GM18868 (cell line): ENCODE measurements around the gene VAPA.

Experiments used
- ATAC-seq: cut with Tn5 transposase; IDR thresholded peaks from one replicate; pipeline ENCODE4 v1.9.1; 2021; ENCODE audit warnings: mild to moderate bottlenecking, moderate library complexity; ENCODE audit not compliant: unreplicated experiment

The VAPA gene

DNA sequence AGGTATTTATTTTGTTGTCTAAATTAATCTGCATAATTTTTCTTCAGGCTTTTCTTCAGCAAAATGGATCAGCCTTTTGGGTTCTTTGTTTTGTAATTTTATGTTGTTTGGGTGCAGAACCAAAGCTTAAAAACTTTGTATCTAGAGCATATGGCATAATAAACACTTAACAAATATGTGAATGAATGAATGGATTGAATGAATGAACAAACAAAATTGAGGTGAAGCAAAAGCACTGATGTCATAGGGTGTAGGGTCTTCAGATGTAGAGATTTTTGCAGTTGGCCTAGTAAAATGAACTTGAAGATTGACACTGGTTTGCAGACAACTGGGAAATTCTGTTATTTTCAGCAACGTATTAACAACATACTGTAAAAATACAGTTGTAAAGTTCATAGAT lies 17.3 kb downstream of the VAPA start:
- no peak for ATAC-seq

DNA sequence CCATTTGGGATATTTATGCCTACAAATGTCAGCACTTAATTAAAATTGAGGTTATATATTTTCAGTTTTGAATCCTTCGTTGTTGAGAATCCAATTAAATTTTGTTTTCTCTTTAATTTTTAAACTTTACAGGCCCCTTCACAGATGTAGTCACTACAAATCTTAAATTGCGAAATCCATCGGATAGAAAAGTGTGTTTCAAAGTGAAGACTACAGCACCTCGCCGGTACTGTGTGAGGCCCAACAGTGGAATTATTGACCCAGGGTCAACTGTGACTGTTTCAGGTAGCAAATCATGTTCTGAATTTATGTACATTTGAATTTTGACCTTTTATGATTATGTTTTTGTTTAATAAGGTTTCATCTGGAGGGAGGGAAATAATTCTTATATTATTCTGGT lies 17.9 kb downstream of the VAPA start:
- no peak for ATAC-seq

GRCh38 chr18:9933865-9934264 lies 20.0 kb downstream of the VAPA start:
- no peak for ATAC-seq

DNA sequence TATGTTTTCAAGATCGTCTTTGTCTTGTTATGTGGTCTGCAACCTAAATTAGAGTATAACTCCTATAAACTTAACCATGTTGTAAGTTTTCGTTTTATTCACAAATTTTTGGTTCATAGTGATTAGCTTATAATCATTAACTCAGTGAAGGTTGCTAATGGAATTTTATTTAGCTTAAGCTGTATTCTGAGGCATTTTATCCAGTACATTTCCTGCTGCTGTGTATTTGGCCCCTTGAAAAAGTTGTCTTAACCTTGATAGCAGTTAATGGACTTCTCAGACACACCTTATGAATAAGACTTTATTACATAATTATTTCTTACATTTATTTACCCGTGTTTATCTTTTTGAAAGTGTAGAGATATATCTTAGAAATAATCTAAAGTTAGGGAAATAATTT lies 20.5 kb downstream of the VAPA start:
- ATAC-seq, result no peak

DNA sequence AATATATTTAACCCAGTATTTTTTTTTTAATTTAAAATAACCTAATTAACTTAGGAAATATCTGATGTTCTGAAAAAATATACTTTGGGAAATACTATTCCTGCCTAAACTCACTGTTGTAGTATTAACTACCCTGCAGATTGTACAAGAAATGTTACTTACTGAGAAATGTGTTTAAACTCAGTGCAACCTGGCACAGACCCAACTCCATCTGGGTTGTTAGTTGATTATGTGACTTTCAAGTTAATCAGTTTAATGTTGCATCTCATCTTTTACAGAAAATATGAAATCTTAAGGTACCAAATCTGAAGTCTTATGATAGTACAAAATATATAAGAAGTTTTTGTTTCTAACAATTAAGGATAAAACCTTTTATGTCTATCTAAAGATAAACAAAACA lies 27.3 kb downstream of the VAPA start:
- ATAC-seq, result no peak

GRCh38 chr18:9941660-9942059 lies 27.8 kb downstream of the VAPA start:
- ATAC-seq, result no peak

- no peak for ATAC-seq
Measured at GRCh38 chr18:9943311-9943710, 29.5 kb downstream of the VAPA start.

DNA sequence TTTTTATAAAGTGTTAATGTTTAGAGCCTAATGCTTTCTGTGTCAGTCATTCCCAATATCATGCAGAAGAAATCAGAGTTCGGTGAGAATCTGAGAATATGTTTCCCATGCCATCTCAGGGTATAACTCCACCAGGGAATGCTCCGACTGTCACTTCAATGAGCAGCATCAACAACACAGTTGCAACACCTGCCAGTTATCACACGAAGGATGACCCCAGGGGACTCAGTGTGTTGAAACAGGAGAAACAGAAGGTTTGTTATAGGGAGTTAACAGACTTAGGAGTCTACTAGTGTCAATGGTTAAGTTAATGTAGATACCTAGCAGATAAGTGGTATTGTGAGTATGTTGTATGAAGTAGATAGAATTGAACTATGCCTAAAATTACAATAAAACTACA lies 31.0 kb downstream of the VAPA start:
- no peak for ATAC-seq

DNA sequence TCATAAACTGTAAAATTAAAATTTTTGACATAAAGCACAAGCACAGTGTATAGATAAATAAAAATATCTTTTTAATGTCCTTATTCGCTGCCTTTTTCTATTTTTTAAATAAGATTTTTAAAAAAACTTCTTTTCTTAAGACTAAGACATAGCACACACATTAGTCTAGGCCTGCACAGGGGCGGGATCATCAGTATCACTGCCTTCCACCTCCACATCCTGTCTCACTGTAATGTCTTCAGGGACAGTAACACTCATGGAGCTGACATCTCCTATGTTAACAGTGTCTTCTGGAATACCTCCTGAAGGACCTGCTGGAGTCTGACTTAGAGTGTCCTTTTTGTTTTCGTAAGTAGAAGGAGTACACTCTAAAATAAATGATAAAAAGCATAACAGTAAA lies 33.0 kb downstream of the VAPA start:
- ATAC-seq, result no peak

- no peak for ATAC-seq
Measured at GRCh38 chr18:9947248-9947647, 33.4 kb downstream of the VAPA start.

GRCh38 chr18:9949315-9949714 lies 35.5 kb downstream of the VAPA start:
- no peak for ATAC-seq

DNA sequence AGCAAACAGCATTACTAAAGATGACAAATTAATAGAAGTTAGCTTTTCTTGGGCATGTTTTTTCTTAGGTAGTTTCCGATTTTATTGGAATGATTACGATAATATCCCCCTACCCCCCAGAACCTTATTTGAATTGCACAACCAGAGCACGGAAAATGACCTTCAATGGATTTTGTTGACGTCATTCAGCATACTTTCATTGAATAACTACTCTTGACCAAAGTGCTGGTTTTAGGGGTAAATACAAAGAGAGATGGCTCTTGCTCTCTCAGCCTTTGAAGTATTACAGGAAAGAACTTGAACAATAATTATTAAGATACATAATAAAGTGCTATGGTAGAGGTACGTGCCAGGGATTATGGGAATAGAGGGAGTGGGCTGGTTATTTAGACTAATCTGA lies 36.0 kb downstream of the VAPA start:
- no peak for ATAC-seq

DNA sequence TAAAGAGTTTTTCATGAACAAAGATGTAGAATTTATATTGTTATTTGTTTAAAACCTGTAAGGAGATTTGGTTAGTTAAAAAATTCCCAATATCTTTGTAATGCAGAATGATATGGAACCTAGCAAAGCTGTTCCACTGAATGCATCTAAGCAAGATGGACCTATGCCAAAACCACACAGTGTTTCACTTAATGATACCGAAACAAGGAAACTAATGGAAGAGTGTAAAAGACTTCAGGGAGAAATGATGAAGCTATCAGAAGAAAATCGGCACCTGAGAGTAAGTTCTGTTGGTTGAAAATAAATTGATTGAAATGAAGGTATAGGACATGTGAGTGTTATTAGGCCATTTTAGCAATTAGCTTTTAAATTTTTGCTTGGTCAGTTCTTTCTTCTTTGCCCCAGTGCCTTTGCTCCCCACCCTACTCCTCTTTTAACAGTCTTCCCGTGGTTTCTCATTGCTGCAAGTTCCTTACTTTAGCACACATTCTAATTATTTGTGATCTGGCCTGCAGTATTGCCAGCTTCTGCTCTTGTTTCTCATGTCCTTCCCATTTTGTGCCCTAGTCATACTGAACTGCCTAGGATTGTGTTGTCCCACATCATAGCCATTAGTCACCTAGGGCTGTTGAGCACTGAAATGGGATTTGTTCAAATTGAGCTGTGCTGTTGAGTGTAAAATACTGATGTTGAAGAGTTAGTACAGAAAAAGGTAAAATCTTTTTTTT lies 36.6 kb downstream of the VAPA start:
- no peak for ATAC-seq

GRCh38 chr18:9951022-9951859 lies 37.4 kb downstream of the VAPA start:
- peak; percentile 64 for ATAC-seq

DNA sequence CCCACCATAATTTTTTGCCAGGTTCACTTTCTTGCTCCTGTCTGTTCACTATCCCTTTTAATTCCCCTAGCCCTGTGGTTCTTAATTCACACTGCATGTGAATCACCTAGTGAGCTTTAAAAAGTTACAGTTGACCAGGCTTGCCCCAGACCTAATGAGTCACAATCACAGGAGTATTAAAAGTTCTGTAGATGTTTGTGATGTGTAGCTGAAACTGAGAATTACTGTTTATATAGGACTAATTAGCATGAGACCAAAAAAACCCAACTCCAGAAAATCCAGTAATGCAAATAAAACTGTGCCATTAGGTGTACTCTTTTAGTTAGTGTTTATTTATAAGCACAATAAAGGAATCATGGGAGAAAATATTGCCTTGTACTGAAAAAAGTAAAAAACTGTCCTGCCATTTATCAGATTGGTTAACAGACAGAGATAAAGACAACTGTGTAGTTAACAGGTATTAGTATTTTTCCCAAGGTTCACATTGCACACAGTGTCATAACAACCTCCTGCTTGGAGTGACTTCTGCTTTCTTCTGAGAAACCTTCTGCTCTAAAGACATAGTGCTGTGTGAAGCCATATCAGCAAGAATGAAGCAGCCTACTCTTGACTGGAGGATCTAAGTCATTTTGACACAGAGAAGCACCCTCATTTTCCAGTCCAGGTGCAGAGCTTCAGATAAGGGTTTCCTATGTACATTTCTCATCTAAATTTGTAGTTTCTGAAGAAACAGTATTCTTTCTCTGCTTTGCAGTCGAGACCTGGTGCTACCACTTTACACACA lies 39.0 kb downstream of the VAPA start:
- no peak for ATAC-seq

DNA sequence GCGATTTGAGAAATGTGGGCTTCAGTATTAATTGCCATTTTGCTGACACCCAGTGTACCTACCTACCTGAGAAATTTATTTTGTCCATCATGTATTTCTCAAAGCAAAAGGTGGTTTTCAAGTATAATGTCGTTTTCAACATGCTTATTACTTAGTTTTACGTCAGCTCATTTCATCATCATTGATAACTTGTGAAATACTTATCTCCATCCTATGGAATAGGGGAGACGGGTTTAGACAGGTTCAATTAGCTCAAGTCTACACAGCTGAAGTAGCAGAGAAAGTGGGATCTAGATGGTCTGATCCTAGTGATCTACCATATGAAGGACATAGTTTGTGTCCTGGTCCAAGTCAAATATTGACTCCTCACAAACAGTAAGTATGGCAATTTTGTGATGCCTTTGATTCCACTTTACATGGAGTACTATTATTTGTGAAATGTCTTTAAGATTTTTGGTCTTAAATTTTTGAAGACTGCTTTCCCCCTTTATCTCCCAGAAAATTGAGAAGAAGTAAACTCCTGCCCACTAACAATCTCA lies 45.1 kb downstream of the VAPA start:
- ATAC-seq, result no peak

GRCh38 chr18:9959564-9959963 lies 45.7 kb downstream of the VAPA start:
- no peak for ATAC-seq

DNA sequence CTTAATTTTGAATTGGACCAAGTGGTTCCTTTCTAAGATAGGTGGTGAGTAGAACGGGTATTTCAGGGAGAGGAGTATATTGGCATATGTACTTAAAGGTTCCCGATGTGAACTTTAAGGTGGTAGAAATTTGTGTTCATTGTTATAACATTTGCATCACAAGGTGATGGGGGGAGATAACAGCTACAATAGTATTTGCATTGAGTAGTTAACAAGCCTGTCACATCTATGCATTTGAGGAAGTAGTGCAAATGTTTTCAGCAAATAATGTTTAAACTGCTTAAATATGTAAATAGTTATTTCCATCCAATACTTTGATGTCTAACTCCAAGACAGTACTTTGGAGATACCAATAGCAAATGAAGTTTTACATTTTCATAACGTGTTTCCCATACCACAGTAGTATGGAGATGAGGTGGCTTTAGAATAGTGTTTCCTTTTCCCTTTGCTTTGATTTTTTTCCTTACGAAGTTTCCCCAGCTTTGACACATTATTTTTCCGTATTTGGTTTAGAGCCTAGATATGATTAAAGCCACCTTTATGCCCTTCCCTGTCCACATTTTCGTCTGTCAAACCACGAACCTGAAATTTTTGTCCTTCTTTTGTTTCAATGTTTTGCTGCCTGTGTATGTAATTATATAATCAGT lies 46.6 kb downstream of the VAPA start:
- ATAC-seq, result no peak

- peak; percentile 41 for ATAC-seq
Measured at GRCh38 chr18:9961041-9961440, 47.2 kb downstream of the VAPA start.

DNA sequence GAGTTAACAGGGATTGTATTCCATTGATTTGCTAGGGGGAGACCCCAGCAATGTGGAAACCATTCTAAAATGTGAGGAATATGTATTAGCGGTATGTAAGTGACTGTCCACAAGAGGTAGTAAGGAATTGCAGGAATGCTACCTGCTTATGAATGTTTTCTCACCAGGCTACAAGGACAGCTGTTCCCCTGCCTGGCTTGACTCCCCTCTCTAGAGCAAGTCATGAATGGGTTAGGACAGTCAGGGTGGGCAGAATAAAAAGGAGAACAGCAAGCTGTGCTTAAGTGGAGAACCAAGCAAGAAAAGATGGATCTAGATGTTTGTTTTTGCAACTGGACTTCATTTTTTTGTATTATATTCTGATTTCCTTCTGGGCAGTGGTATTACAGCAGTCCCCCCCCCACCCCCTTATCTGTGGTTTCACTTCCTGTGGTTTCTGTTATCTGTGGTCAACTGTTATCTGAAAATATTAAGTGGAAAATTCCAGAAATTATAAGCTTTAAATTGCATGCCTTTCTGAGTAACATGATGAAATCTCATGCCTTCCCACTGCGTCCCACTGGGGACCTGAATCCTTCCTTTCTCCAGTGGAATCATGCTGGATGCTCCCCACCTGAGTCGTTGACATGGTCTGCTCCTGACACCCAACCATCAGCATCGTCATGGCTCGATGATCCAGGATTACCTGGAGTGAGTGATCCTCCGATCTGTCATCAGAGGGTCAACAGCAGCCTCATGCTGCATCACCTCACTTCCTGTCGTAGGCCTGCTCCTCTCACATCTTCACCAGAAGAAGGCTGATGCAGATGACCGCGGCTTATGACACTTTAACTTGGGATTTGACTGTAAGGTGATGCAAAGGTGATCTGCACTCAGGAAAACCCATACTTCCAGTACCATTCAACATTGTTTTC lies 52.2 kb downstream of the VAPA start:
- no peak for ATAC-seq
